Stimulated activated CD4-positive, alpha-beta T cell treated with anti-CD3 and anti-CD28 coated beads, TNF-alpha, amount 100 ng/mL, for 48 hours (primary cell): ENCODE measurements around the gene SYNDIG1L.

Source experiments
- DNase-seq, 3 donors: peaks; one replicate each; pipeline ENCODE4 v3.0.0-alpha.2; 2020; ENCODE audit warnings: low read depth in 3 of 3

SYNDIG1L gene

GRCh38 chr14:74429221-74429691 lies 3.2 kb upstream of the SYNDIG1L start:
- DNase-seq, result no peak

GRCh38 chr14:74427651-74428050 lies 1.6 kb upstream of the SYNDIG1L start:
- DNase-seq, result no peak

GRCh38 chr14:74425525-74426201 lies 347 bp downstream of the SYNDIG1L start:
- peak; percentile 9 to 35 (median 20) for DNase-seq

- no peak for DNase-seq
These were observed 1.4 kb downstream of the SYNDIG1L start for GRCh38 chr14:74424606-74425005.

GRCh38 chr14:74423246-74423645 lies 2.8 kb downstream of the SYNDIG1L start:
- no peak for DNase-seq

- DNase-seq, result no peak
These were observed 4.0 kb downstream of the SYNDIG1L start for GRCh38 chr14:74421981-74422380.

- no peak for DNase-seq
These were observed 6.9 kb downstream of the SYNDIG1L start for GRCh38 chr14:74419086-74419485.

- DNase-seq, result no peak
These were observed 8.0 kb downstream of the SYNDIG1L start for GRCh38 chr14:74418031-74418430.

GRCh38 chr14:74417611-74418010 lies 8.4 kb downstream of the SYNDIG1L start:
- DNase-seq, result no peak

GRCh38 chr14:74417201-74417600 lies 8.8 kb downstream of the SYNDIG1L start:
- no peak for DNase-seq

- no peak for DNase-seq
These were observed 10.9 kb downstream of the SYNDIG1L start for GRCh38 chr14:74415115-74415437.

GRCh38 chr14:74414403-74415114 lies 11.5 kb downstream of the SYNDIG1L start:
- DNase-seq, result no peak

- no peak for DNase-seq
These were observed 12.4 kb downstream of the SYNDIG1L start for GRCh38 chr14:74413627-74414026.

GRCh38 chr14:74412753-74413152 lies 13.3 kb downstream of the SYNDIG1L start:
- DNase-seq, result no peak

GRCh38 chr14:74411671-74412070 lies 14.3 kb downstream of the SYNDIG1L start:
- no peak for DNase-seq

GRCh38 chr14:74409441-74409840 lies 16.6 kb downstream of the SYNDIG1L start:
- no peak for DNase-seq

GRCh38 chr14:74408870-74409269 lies 17.1 kb downstream of the SYNDIG1L start:
- DNase-seq, result no peak

GRCh38 chr14:74407801-74408154 lies 18.2 kb downstream of the SYNDIG1L start:
- DNase-seq, result no peak

GRCh38 chr14:74407021-74407800 lies 18.8 kb downstream of the SYNDIG1L start:
- no peak for DNase-seq

- DNase-seq, result no peak
These were observed 20.3 kb downstream of the SYNDIG1L start for GRCh38 chr14:74405663-74406062.

GRCh38 chr14:74404435-74404834 lies 21.6 kb downstream of the SYNDIG1L start:
- no peak for DNase-seq

GRCh38 chr14:74403619-74404417 lies 22.2 kb downstream of the SYNDIG1L start:
- DNase-seq, result no peak
